Measurements from ENCODE around the gene CHKA. TPM values are rescaled to one million over a fixed set of nuclear protein-coding genes. Genes with fewer than 3 reads are reported as not detected.
A peak's percentile ranks its signal among the peaks of the same experiment; 100 is the strongest.

CHKA gene
- total RNA-seq, 2 donors from 2014 or later, result 11.6 to 16.7 TPM

DNA sequence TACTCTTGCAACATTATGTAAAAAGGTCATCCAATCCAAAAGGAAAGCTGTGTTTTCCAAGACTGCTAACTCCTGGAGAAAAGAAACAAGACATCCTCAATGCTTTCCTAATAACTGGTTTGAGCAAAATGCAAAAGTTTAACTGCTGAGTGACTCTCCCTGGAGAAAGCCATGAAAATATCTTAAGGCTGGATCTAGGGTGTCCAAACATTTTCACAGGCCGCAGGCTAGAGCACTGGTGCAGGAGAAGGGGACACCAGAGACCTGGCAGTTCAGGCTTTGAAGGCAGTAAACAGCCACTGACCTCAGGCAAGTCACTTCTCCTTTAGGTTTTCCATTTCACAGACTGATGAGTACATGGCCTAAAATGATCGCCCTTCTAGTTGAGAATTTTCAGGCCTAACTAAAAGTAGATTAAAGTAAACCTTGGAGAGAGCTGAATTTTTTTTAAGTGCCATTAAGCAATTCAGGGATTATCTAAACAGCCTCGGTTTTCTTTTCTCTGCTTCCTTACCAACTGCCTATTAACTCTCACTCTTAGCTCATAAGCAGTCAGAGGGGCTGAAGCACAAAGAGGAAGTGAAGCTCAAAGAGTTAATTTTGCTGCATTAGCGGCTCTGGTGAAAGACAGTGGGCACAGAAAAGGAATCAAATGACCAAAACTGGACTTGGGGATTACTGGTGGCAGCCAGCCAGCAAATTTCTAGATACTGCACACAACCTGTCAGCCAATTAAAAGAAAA, 2.3 kb downstream of the CHKA start:
- H3K36me3 Mint-ChIP-seq (ENCODE audit: insufficient read depth in 2 of 2), result peaks cover 0 to 2% of the 10 kb centered on the region in 2 donors
- ATAC-seq (replicated peaks in 1 of 2), result no peak

GRCh38 chr11:68117853-68118470, 3.2 kb downstream of the CHKA start:
- H3K4me1 Mint-ChIP-seq (ENCODE audit: low read depth), result peaks cover 26% of the 10 kb centered on the region
- DNase-seq (no peak), ATAC-seq (replicated peaks in 1 of 2) (no peak)
- no peaks in the 10 kb centered on the region for H3K27me3 Mint-ChIP-seq (ENCODE audit: low read depth)
- H3K36me3 Mint-ChIP-seq (ENCODE audit: insufficient read depth in 2 of 2), result peaks cover 0 to 2% of the 10 kb centered on the region in 2 donors
- no peaks in the 10 kb centered on the region for H3K9me3 Mint-ChIP-seq
- no peak overlapping the region for H3K27ac Mint-ChIP-seq
- H3K4me3 Mint-ChIP-seq, result no peak overlapping the region

More for the DNA sequence above, 2.3 kb downstream of the CHKA start:
- Mint-ChIP-seq H3K27ac (no peak overlapping the region), H3K4me1 (ENCODE audit: low read depth) (peaks cover 26% of the 10 kb centered on the region), H3K9me3 (no peaks in the 10 kb centered on the region), H3K4me3 (peak overlapping the region in 1 of 2 donors; percentile 58), H3K27me3 (ENCODE audit: low read depth) (no peaks in the 10 kb centered on the region)
- no peak for DNase-seq

DNA sequence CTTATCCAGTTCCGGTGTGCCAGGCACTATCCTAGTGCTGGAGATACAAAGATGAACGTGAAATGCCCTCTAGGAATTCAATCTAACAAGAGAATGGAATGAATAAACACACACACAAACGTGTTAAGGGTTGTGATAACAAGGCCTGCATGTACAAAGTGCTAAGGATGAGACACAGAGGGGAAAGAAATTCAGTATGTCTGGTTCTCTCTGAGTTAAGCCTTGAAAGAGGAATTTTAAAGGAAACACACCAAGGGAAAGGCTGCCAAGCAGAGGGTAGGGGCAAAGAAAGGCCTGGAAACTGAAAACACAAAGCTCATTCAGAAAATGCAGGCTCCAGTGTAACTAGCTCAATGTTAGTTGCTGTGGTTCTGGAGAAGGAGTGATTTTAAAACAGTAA, 4.2 kb downstream of the CHKA start:
- H3K4me3 Mint-ChIP-seq, result no peak overlapping the region
- no peaks in the 10 kb centered on the region for H3K9me3 Mint-ChIP-seq
- no peak overlapping the region for H3K27ac Mint-ChIP-seq
- peaks cover 26% of the 10 kb centered on the region for H3K4me1 Mint-ChIP-seq (ENCODE audit: low read depth)
- no peaks in the 10 kb centered on the region for H3K27me3 Mint-ChIP-seq (ENCODE audit: low read depth)
- ATAC-seq (replicated peaks in 1 of 2), result no peak
- H3K36me3 Mint-ChIP-seq (ENCODE audit: insufficient read depth in 2 of 2), result peaks cover 0 to 2% of the 10 kb centered on the region in 2 donors
- no peak for DNase-seq

DNA sequence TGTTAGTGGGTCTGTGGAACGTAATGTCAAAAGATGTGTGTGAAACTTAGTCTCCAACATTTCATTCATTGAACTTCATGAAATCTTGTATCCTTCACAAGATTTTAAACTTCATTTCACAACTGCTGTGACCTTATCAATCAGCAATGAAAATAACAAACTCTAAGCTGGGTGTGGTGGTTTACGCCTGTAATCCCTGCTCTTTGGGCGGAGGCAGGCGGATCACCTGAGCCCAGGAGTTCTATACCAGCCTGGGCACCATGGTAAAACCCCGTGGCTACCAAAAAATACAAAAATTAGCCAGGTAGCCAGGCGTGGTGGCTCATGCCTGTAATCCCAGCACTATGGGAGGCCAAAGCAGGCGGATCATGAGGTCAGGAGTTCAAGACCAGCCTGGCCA, 5.1 kb downstream of the CHKA start:
- peaks cover 0 to 2% of the 10 kb centered on the region in 2 donors for H3K36me3 Mint-ChIP-seq (ENCODE audit: insufficient read depth in 2 of 2)
- H3K27ac Mint-ChIP-seq, result no peak overlapping the region
- DNase-seq (no peak), ATAC-seq (replicated peaks in 1 of 2) (no peak)
- no peak overlapping the region for H3K4me3 Mint-ChIP-seq
- no peaks in the 10 kb centered on the region for H3K27me3 Mint-ChIP-seq (ENCODE audit: low read depth)
- H3K4me1 Mint-ChIP-seq (ENCODE audit: low read depth), result peaks cover 26% of the 10 kb centered on the region
- H3K9me3 Mint-ChIP-seq, result no peaks in the 10 kb centered on the region

DNA sequence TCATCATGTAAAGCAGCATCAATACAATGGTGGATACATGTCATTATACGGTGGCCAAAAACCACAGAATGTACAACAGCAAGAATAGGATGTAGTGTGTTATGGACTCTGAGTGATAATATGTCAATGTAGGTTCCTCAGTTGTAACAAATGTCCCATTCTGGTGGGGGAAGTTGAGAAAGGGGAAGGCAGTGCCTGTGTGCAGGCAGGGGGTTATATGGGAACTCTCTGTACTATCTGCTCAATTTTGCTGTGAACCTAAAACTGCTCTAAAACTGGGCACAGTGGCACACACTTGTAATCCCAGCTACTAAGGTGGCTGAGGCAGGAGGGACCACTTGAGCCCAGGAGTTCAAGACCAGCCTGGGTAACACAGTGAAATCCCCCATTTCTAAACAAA, 5.9 kb downstream of the CHKA start:
- no peak overlapping the region for H3K4me3 Mint-ChIP-seq
- H3K36me3 Mint-ChIP-seq (ENCODE audit: insufficient read depth in 2 of 2), result peaks cover 0 to 2% of the 10 kb centered on the region in 2 donors
- no peak for DNase-seq
- H3K27me3 Mint-ChIP-seq (ENCODE audit: low read depth), result no peaks in the 10 kb centered on the region
- H3K27ac Mint-ChIP-seq, result no peak overlapping the region
- peaks cover 24% of the 10 kb centered on the region for H3K4me1 Mint-ChIP-seq (ENCODE audit: low read depth)
- no peak for ATAC-seq (replicated peaks in 1 of 2)
- no peaks in the 10 kb centered on the region for H3K9me3 Mint-ChIP-seq

DNA sequence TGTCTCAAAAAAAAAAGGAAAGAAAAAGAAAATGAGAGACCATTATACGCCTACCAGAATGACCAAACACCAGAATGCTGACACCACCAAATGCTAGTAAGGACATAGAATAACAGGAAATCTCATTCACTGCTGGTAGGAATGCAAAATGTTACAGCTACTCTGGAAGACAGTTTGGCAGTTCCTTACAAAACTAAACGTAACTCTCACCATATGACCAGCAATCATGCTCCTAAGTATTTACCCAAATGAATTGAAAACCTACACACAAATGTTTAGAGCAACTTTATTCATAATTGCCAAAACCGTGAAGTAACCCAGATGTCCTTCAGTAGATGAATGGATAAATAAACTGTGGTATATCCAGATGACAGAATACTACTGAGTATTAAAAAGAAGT, 7.2 kb downstream of the CHKA start:
- Mint-ChIP-seq H3K9me3 (no peaks in the 10 kb centered on the region), H3K4me1 (ENCODE audit: low read depth) (peaks cover 18% of the 10 kb centered on the region), H3K27me3 (ENCODE audit: low read depth) (no peaks in the 10 kb centered on the region), H3K4me3 (no peak overlapping the region), H3K27ac (no peak overlapping the region), H3K36me3 (ENCODE audit: insufficient read depth in 2 of 2) (peaks cover 0 to 2% of the 10 kb centered on the region in 2 donors)
- DNase-seq, result no peak
- no peak for ATAC-seq (replicated peaks in 1 of 2)

DNA sequence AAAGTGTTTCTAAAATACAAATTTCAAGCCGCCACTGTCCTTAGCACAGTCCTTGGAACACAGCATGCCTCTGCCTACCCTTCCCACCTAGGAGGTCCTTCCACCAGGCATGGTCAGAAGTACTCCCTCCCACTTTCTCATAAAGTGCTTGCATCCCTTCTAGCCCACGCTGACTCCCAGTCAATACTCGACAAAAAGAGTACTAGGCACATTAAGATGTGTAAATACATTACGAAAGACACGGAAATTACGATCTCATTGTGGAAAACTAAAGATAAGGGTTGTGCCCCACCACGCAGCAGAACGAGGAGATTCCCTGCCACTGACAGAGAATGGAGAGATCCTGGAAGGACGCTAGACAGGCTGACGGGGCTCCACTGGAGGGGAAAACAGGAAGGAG, 13.5 kb downstream of the CHKA start:
- Mint-ChIP-seq H3K36me3 (ENCODE audit: insufficient read depth in 2 of 2) (no peaks in the 10 kb centered on the region), H3K27ac (no peak overlapping the region), H3K4me3 (no peak overlapping the region), H3K4me1 (ENCODE audit: low read depth) (peaks cover 5% of the 10 kb centered on the region), H3K27me3 (ENCODE audit: low read depth) (no peaks in the 10 kb centered on the region), H3K9me3 (no peaks in the 10 kb centered on the region)
- no peak for ATAC-seq (replicated peaks in 1 of 2)
- no peak for DNase-seq

- Mint-ChIP-seq H3K4me3 (no peak overlapping the region), H3K36me3 (ENCODE audit: insufficient read depth in 2 of 2) (no peaks in the 10 kb centered on the region), H3K27me3 (ENCODE audit: low read depth) (no peaks in the 10 kb centered on the region), H3K27ac (no peak overlapping the region), H3K9me3 (no peaks in the 10 kb centered on the region), H3K4me1 (ENCODE audit: low read depth) (peaks cover 5% of the 10 kb centered on the region)
- DNase-seq (no peak), ATAC-seq (replicated peaks in 1 of 2) (no peak)
Measured at GRCh38 chr11:68106165-68106940, 14.8 kb downstream of the CHKA start.

DNA sequence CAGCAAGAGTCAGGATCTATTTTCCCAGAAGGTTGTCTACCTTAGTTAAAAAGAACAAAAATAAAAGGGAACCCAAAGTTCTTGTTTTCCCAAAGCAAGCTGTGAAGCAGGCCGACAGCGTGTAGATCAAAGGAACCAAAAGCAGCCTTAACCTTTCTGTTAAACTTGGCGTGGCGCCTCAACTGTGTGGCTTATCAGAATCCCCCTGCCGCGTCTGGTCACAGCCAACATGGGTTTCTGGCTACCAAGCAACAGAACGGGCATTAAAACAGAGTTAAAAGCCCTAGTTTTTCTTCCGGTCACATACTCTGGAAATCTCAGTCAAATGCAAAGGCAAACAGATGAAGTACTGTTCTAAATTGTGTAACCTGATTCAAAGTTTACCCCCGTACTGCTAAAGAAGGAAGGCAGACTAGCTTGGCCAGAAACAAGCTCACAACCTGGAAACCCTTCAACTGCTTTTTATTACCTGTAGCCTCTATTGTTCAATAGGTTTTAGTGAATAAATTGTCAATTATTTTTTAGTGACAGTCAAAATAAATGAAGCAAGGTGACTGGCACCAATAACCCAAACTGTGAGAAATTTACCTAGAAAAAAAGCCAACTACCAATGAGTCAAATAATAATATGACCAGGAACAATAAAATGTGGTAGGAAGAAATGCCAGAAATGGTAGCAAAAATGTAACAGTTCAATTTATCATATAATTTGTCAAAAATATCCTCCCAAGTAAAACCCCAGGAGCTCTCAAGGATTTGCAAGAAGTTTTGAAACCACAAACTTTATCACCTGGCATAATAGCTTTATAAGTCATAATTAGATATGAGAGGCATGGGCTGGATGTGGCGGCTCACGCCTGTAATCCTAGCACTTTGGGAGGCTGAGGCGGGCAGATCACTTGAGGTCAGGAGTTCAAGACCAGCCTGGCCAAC, 21.4 kb downstream of the CHKA start:
- Mint-ChIP-seq H3K4me1 (ENCODE audit: low read depth) (peaks cover 14% of the 10 kb centered on the region), H3K4me3 (peak overlapping the region; percentile 45 to 76), H3K9me3 (no peaks in the 10 kb centered on the region), H3K36me3 (ENCODE audit: insufficient read depth in 2 of 2) (no peaks in the 10 kb centered on the region), H3K27me3 (ENCODE audit: low read depth) (no peaks in the 10 kb centered on the region), H3K27ac (peak overlapping the region; percentile 50)
- DNase-seq (peak; percentile 37 to 38), ATAC-seq (replicated peaks in 1 of 2) (peak; percentile 58 to 63)

DNA sequence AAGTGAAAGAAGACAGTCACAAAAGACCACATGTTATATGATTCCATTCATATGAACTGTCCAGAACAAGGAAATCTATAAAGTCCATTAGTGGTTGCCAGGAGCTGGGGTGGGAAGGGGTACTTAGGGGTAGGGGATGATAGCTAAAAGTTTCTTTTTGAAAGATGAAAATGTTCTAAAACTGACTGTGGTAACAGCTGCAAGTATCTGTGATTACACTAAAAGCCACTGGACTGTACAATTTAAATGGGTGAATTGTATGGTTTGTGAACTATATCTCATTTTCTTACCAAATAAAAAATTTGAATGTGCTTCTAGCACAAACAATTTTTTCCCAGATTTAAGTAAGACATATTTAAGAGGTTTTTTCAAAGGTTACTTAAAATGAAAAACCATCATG, 22.1 kb downstream of the CHKA start:
- Mint-ChIP-seq H3K27ac (peak overlapping the region; percentile 50), H3K36me3 (ENCODE audit: insufficient read depth in 2 of 2) (no peaks in the 10 kb centered on the region), H3K27me3 (ENCODE audit: low read depth) (no peaks in the 10 kb centered on the region), H3K4me1 (ENCODE audit: low read depth) (peaks cover 14% of the 10 kb centered on the region), H3K4me3 (peak overlapping the region; percentile 45 to 76), H3K9me3 (no peaks in the 10 kb centered on the region)
- DNase-seq, result no peak
- no peak for ATAC-seq (replicated peaks in 1 of 2)

DNA sequence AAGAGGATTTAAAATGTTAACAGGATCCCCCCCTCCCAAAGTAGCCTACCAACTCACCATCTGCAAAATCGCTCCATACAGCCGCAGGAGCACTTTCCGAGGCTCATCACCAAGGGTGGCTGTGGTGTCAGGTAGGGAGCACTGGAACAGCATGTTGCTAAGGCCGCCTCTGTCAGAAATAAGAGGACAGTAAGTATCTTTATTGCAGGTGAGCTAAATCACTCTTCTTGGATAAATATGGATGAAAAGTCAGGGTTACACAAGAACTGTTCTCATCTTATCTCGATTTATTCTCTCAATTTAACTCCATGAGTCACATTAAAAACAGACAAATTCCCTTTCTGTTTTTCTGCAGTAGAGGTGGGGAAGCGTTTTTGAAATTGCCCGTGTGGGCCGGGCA, 24.2 kb downstream of the CHKA start:
- no peak for DNase-seq
- Mint-ChIP-seq H3K4me3 (no peak overlapping the region), H3K9me3 (no peaks in the 10 kb centered on the region), H3K36me3 (ENCODE audit: insufficient read depth in 2 of 2) (no peaks in the 10 kb centered on the region), H3K4me1 (ENCODE audit: low read depth) (peaks cover 14% of the 10 kb centered on the region), H3K27ac (no peak overlapping the region), H3K27me3 (ENCODE audit: low read depth) (no peaks in the 10 kb centered on the region)
- no peak for ATAC-seq (replicated peaks in 1 of 2)

- Mint-ChIP-seq H3K4me1 (ENCODE audit: low read depth) (no peaks in the 10 kb centered on the region), H3K27me3 (ENCODE audit: low read depth) (no peaks in the 10 kb centered on the region), H3K36me3 (ENCODE audit: insufficient read depth in 2 of 2) (no peaks in the 10 kb centered on the region), H3K4me3 (no peak overlapping the region), H3K27ac (no peak overlapping the region), H3K9me3 (no peaks in the 10 kb centered on the region)
- DNase-seq (no peak), ATAC-seq (replicated peaks in 1 of 2) (no peak)
Measured at GRCh38 chr11:68093565-68093964, 27.6 kb downstream of the CHKA start.

Measured in activated T-cell treated with anti-CD3 and anti-CD28 coated beads, Interleukin-2, amount 50 U/mL, for 72 hours (primary cell).